ENCODE measurements around the gene COL6A1. TPM values are rescaled to one million over a fixed set of nuclear protein-coding genes. Genes with fewer than 3 reads are reported as not detected.

COL6A1 gene
- total and polyA plus RNA-seq, 2 donors (not counting 3 experiments of a cell fraction or from before 2014, with no cell fraction given): 30.1 to 42.4 TPM

DNA sequence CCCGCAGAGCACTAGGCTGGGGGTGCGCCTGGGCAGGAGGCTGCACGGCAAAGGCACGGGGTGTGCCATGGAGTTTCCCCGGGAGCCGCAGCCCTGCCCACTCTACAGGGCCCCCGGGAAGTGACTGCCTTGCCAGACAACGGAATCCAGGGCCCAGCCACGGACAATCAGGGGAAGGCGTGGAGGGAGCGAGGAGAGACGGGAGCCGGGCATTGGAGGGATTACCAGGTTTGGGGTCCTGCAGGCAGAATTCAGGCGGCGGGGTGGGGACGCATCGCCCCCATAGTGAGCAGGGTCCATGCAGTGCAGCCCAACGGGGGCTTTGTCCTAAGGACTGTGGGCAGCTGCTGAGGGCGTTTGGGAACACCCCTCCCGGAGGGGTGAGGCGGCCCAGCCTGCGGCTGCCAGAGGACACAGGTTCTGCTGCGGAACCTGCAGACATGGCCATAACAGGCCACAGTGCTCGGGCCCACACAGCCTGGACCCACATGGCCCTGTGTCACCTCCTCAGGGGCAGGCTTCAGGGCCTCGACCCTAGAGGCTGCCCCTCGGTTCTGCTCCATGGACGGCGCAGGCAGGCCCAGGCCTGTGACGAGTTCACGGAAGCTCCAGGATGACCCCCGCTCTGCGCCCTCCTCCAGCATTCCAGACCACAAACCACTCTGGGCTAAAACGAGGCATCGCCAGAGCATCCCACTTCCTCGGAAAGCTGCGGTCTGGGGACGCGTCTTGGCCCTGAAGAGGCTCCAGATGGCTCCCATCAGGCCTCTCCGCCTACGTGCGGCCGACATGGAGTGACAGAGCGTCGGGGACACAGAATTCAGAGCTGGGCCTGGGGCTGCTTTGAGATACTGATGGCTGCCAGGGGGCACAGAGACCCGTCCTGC is 54.5 kb downstream of the COL6A1 start:
- Histone ChIP-seq H4K20me1 (replicated peaks; ENCODE audit: control insufficient read depth, extremely low read depth, insufficient read depth, low read length) (no peaks in the 10 kb centered on the region), H2AFZ (ENCODE audit: low read depth, low read length) (no peak overlapping the region), H3K9ac (replicated peaks; ENCODE audit: extremely low read depth, insufficient read depth, low read length) (no peak overlapping the region), H3K79me2 (ENCODE audit: control insufficient read depth, insufficient read depth, low read length) (no peaks in the 10 kb centered on the region), H3K9me3 (replicated peaks; ENCODE audit: control insufficient read depth, insufficient read depth, low read length) (no peaks in the 10 kb centered on the region), H3K4me2 (ENCODE audit: insufficient read depth, low read length) (no peak overlapping the region), H3K36me3 (ENCODE audit: control insufficient read depth in 2 of 2, extremely low read depth in 1 of 2, insufficient read depth in 2 of 2, low read length in 2 of 2) (no peaks in the 10 kb centered on the region), H3K4me1 (ENCODE audit: control insufficient read depth, extremely low read depth, insufficient read depth, low read length) (peaks cover 8% of the 10 kb centered on the region), H3K27ac (ENCODE audit: insufficient read depth, low read depth, low read length) (no peak overlapping the region), H3K4me3 (replicated peaks in 1 of 3; ENCODE audit: insufficient read depth in 1 of 3, low read depth in 1 of 3, low read length in 3 of 3) (no peak overlapping the region), H3K27me3 (ENCODE audit: control insufficient read depth in 2 of 2, insufficient read depth in 2 of 2, low read length in 2 of 2) (no peaks in the 10 kb centered on the region), H3K9me1 (replicated peaks; ENCODE audit: control insufficient read depth, extremely low read depth, insufficient read depth, low read length) (no peaks in the 10 kb centered on the region)
- CTCF ChIA-PET: no interaction called here
- BruUV-seq (replicated peaks): no TSS peak
- dilution Hi-C loops (cut with MboI; ENCODE audit: extremely low pct_ligation_motif_present, low sequenced_read_pairs) (no loop called here), intact Hi-C loops (cut with micrococcal nuclease) (no loop called here)
- DNase-seq (ENCODE audit: low read depth, low spot score) (no peak), FAIRE-seq (no peak)
- TF ChIP-seq GATA2 (IDR thresholded peaks at IDR 0.05; ENCODE audit: insufficient read depth, insufficient read length, low read depth, low read length) (no peak), FOS (IDR thresholded peaks at IDR 0.05; ENCODE audit: borderline replicate concordance, insufficient read depth, low read length) (no peak), MYC (IDR thresholded peaks at IDR 0.05; ENCODE audit: low read depth, low read length) (no peak), EZH2 (IDR thresholded peaks at IDR 0.05; ENCODE audit: borderline replicate concordance, low read depth, low read length, severe bottlenecking) (no peak), POLR2A (IDR thresholded peaks at IDR 0.05; ENCODE audit: low read depth, low read length) (no peak), POLR2AphosphoS5 (IDR thresholded peaks at IDR 0.05; ENCODE audit: insufficient read depth, low read depth, low read length) (no peak)
- TF ChIP-seq, protein P1, sequence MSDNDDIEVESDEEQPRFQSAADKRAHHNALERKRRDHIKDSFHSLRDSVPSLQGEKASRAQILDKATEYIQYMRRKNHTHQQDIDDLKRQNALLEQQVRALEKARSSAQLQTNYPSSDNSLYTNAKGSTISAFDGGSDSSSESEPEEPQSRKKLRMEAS (IDR thresholded peaks at IDR 0.05; ENCODE audit: insufficient read depth, insufficient read length): no peak
- POLR2A ChIA-PET: no interaction called here

Measured in endothelial cell of umbilical vein (primary cell).